PC-9 (cell line): ENCODE results near the gene RTBDN. TPM values are rescaled to one million over a fixed set of nuclear protein-coding genes. Genes with fewer than 3 reads are reported as not detected.
A peak's percentile ranks its signal among the peaks of the same experiment; 100 is the strongest.

Source experiments
- BruUV-seq: library from RNA; stranded (reverse); fragments of 400-500 nt; replicated peaks from 2 replicates; lab custom pipeline; 2021; lab: Mats Ljungman, UMichigan
- CTCF ChIA-PET: fragments of 300-600 bp; sonication (Branson Sonifier 250); formaldehyde crosslinking; loops from one replicate; lab custom pipeline; 2022; ENCODE audit warnings: antibody characterized with exemption; lab: Charles Lee
- POLR2A ChIA-PET: fragments of 300-600 bp; sonication (Branson Sonifier 250); formaldehyde crosslinking; loops from one replicate; lab custom pipeline; 2022; ENCODE audit warnings: antibody characterized with exemption; ENCODE audit not compliant: unreplicated experiment; lab: Charles Lee
- DNase-seq, 2 experiments: peaks; one replicate each; pipeline versions ENCODE4 v3.0.0 to v3.0.0-alpha.2; 2015 to 2022; ENCODE audit warnings: mixed read lengths in 1 of 2
- H2AFZ ChIP-seq: fragments of 200-600 bp; sonication (generic); 2 replicates; pipeline ENCODE4 v1.8.1; 2017; ENCODE audit warnings: antibody characterized with exemption
- H3F3A ChIP-seq: fragments of 200-600 bp; sonication (generic); 2 replicates; pipeline ENCODE4 v1.8.1; 2017; ENCODE audit warnings: antibody characterized with exemption, mild to moderate bottlenecking, low read depth; ENCODE audit not compliant: insufficient read depth
- H3K27ac ChIP-seq: fragments of 200-600 bp; sonication (generic); 2 replicates; pipeline ENCODE4 v1.6.1; 2016; ENCODE audit warnings: mixed run types
- H3K27me3 ChIP-seq: fragments of 200-600 bp; sonication (generic); 2 replicates; pipeline ENCODE4 v1.6.1; 2016; ENCODE audit warnings: low read depth, mixed run types; ENCODE audit not compliant: insufficient read depth
- H3K36me3 ChIP-seq: fragments of 200-600 bp; sonication (generic); 2 replicates; pipeline ENCODE4 v1.6.1; 2016; ENCODE audit warnings: low read depth, mixed run types
- H3K4me1 ChIP-seq: fragments of 200-600 bp; sonication (generic); replicated peaks from 2 replicates; pipeline ENCODE4 v1.6.1; 2016; ENCODE audit warnings: mixed run types; ENCODE audit not compliant: insufficient read depth
- H3K4me2 ChIP-seq: fragments of 200-600 bp; sonication (generic); 2 replicates; pipeline ENCODE4 v1.6.1; 2017; ENCODE audit warnings: mixed run types
- H3K4me3 ChIP-seq: fragments of 200-600 bp; sonication (generic); 2 replicates; pipeline ENCODE4 v1.6.1; 2016; ENCODE audit warnings: mixed run types
- H3K79me2 ChIP-seq: fragments of 200-600 bp; sonication (generic); 2 replicates; pipeline ENCODE4 v1.6.1; 2017; ENCODE audit warnings: low read depth, mixed run types
- H3K9me2 ChIP-seq: fragments of 200-600 bp; sonication (generic); 2 replicates; pipeline ENCODE4 v1.8.1; 2017; ENCODE audit warnings: mild to moderate bottlenecking; ENCODE audit not compliant: insufficient read depth
- H3K9me3 ChIP-seq: fragments of 200-600 bp; sonication (generic); 2 replicates; pipeline ENCODE4 v1.8.1; 2016; ENCODE audit warnings: low read depth; ENCODE audit not compliant: insufficient read depth
- H4K20me1 ChIP-seq: fragments of 200-600 bp; sonication (generic); 2 replicates; pipeline ENCODE4 v1.8.1; 2017; ENCODE audit not compliant: insufficient read depth
- EZH2 ChIP-seq: fragments of 200-600 bp; sonication (generic); IDR thresholded peaks from 2 replicates; pipeline ENCODE4 v1.8.0; 2017; ENCODE audit warnings: antibody characterized with exemption, low read depth
- intact Hi-C: fragments of 100-400 bp; cut with micrococcal nuclease; formaldehyde crosslinking; loops from one replicate; pipeline ENCODE4 v1.10.0; 2022; ENCODE audit not compliant: unreplicated experiment
- total RNA-seq: library from RNA; stranded (reverse); gene quantifications from 2 replicates; pipeline ENCODE4 v1.2.3, GENCODE V29; 2021
- TF ChIP-seq, protein P1 (sequence below): fragments of 200-600 bp; sonication (generic); conservative IDR thresholded peaks from 2 replicates; pipeline ENCODE4 v1.6.1; 2017; ENCODE audit warnings: mixed run types, antibody characterized with exemption, mild to moderate bottlenecking, moderate library complexity

The RTBDN gene
- total RNA-seq, 1 experiment from 2014 or later: 1.0 TPM

DNA sequence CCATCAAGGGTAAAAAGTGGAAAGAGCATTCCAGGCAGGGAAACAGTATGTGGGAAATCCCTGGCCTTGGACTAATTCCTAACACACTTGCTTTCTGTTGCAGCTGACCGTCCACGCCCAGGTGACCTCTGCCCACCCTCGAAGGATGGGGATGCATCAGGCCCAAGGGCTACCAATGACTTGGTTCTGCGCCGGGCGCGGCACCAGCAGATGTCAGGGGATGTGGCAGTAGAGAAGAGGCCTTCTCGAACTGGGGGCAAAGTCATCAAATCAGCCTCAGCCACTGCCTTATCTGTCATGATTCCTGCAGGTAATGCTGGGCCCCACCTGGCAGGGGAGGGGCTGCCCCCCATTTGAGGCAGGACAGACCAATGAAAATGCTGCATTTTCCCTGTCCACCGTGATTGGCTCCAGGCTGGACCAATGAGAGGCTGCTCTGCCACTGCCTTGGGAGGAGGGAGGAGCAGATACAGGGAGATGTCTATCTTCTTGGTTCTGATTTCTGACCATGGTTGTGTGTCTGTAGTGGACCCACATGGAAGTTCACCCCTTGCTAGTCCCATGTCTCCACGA lies 34.2 kb upstream of the RTBDN start:
- Histone ChIP-seq H3K27me3 (no peaks in the 10 kb centered on the region), H3K36me3 (no peaks in the 10 kb centered on the region), H3K79me2 (no peaks in the 10 kb centered on the region), H3K4me1 (no peaks in the 10 kb centered on the region), H3K4me3 (no peak overlapping the region), H3K27ac (no peak overlapping the region), H3K9me2 (no peaks in the 10 kb centered on the region), H3K9me3 (no peaks in the 10 kb centered on the region), H3F3A (peaks cover 20% of the 10 kb centered on the region; the same call in 1 of the 2 replicates), H4K20me1 (no peaks in the 10 kb centered on the region), H2AFZ (no peak overlapping the region), H3K4me2 (peak overlapping the region; percentile 99; the same call in 1 of the 2 replicates)
- TF ChIP-seq, protein P1, sequence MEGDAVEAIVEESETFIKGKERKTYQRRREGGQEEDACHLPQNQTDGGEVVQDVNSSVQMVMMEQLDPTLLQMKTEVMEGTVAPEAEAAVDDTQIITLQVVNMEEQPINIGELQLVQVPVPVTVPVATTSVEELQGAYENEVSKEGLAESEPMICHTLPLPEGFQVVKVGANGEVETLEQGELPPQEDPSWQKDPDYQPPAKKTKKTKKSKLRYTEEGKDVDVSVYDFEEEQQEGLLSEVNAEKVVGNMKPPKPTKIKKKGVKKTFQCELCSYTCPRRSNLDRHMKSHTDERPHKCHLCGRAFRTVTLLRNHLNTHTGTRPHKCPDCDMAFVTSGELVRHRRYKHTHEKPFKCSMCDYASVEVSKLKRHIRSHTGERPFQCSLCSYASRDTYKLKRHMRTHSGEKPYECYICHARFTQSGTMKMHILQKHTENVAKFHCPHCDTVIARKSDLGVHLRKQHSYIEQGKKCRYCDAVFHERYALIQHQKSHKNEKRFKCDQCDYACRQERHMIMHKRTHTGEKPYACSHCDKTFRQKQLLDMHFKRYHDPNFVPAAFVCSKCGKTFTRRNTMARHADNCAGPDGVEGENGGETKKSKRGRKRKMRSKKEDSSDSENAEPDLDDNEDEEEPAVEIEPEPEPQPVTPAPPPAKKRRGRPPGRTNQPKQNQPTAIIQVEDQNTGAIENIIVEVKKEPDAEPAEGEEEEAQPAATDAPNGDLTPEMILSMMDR: no peak
- no peak for TF ChIP-seq EZH2
- no TSS peak for BruUV-seq
- ChIA-PET POLR2A (no interaction called here), CTCF (no interaction called here)
- intact Hi-C loops: no loop called here
- peak; percentile 37 to 57 for DNase-seq

DNA sequence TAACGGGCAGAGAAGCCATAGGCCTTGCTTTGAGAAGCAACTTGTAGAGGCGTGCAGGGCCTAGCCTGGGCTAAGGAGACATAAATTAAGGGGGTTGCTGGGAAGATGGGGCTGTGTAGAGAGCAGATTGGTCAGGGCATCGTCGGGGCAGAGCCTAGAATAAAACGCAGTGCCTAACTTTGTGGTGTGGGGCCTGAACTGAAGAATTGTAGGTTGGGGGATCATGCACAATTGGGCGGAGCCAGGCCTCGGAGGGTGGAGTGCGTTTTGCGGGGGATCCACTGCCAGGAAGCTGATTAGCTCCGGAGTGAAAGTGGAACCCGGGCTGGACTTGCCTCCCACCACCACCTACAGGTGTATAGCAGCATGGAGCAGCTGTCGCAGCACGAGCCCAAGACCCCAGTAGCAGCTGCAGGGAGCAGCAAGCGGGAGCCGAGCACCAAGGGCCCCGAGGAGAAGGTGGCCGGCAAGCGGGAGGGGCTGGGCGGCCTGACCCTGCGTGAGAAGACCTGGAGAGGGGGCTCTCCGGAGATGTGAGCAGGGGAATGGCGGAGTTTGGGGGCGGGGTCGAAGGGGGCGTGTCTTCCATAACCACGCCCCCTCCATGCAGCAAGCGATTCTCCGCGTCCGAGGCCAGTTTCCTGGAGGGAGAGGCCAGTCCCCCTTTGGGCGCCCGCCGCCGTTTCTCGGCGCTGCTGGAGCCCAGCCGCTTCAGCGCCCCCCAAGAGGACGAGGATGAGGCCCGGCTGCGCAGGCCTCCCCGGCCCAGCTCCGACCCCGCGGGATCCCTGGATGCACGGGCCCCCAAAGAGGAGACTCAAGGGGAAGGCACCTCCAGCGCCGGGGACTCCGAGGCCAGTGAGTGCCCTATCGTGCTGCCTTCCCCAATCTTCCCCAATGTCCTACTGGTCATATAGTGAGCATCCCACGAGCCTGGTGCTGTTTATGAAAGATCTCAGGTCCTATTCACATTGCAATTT lies 33.0 kb upstream of the RTBDN start:
- H3F3A ChIP-seq: peaks cover 20% of the 10 kb centered on the region; the same call in 1 of the 2 replicates
- intact Hi-C loops: no loop called here
- H3K79me2 ChIP-seq: no peaks in the 10 kb centered on the region
- DNase-seq: peak; percentile 72 to 83
- peak overlapping the region; percentile 94 for H2AFZ ChIP-seq
- no peaks in the 10 kb centered on the region for H3K36me3 ChIP-seq
- no peaks in the 10 kb centered on the region for H3K9me3 ChIP-seq
- H3K27me3 ChIP-seq: no peaks in the 10 kb centered on the region
- no TSS peak for BruUV-seq
- H3K4me3 ChIP-seq: peak overlapping the region; percentile 87
- H3K27ac ChIP-seq: no peak overlapping the region
- CTCF ChIA-PET: no interaction called here
- H3K4me1 ChIP-seq: no peaks in the 10 kb centered on the region
- no peaks in the 10 kb centered on the region for H3K9me2 ChIP-seq
- TF ChIP-seq, protein P1: no peak; the same call in 1 of the 2 replicates
- TF ChIP-seq EZH2: no peak
- POLR2A ChIA-PET: no interaction called here
- no peaks in the 10 kb centered on the region for H4K20me1 ChIP-seq
- H3K4me2 ChIP-seq: peak overlapping the region; percentile 99

DNA sequence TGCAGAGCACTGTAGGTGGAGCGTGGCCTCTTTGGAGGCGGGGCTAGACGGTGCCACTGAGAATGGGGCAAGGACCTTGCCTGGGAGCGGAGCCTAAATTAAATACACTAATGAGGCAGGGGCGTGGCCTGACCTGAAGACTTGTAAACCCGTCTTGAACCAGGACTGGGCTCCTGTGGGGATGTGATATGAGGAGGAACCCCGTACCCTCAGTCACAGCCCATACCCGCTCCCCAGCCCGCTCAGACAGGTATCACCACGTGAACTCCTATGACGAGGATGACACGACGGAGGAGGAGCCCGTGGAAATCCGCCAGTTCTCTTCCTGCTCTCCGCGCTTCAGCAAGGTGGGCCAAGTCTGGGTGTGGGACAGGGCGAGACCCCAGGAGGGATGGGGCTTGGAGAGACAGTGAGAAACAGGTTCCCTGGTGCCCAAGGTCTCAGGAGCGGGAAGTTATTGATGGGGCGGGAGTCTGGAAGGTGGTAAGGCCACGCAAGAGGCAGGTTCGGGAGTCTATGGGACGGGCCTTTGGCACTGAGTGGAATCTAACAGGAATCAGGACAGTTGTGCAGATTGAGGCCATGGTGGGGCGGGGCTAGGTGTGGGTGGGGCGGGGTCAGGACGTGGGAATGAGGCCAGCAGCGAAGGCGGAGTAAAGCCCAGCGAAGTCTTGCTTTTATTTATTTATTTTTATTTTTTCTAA lies 32.2 kb upstream of the RTBDN start:
- Histone ChIP-seq H3K27ac (no peak overlapping the region), H2AFZ (no peak overlapping the region), H3K9me2 (no peaks in the 10 kb centered on the region), H3K4me2 (peak overlapping the region; percentile 99), H3K79me2 (no peaks in the 10 kb centered on the region), H3K27me3 (no peaks in the 10 kb centered on the region), H3F3A (peaks cover 12% of the 10 kb centered on the region; the same call in 1 of the 2 replicates), H3K4me1 (no peaks in the 10 kb centered on the region), H3K9me3 (no peaks in the 10 kb centered on the region), H3K4me3 (peak overlapping the region; percentile 87; the same call in 1 of the 2 replicates), H3K36me3 (no peaks in the 10 kb centered on the region), H4K20me1 (no peaks in the 10 kb centered on the region)
- intact Hi-C loops: no loop called here
- TF ChIP-seq EZH2: no peak
- TF ChIP-seq, protein P1: no peak
- POLR2A ChIA-PET: no interaction called here
- no peak for DNase-seq
- CTCF ChIA-PET: no interaction called here
- BruUV-seq: no TSS peak
